AG10803 (cell line): ENCODE measurements around the gene NOXRED1.

ENCODE experiments used
- DNase-seq: peaks from one replicate; pipeline ENCODE4 v3.0.0; 2010; ENCODE audit warnings: low read depth
- H3K4me3 ChIP-seq: 2 replicates; pipeline ENCODE4 v1.5.1; 2011; ENCODE audit warnings: mild to moderate bottlenecking, low read length, control low read depth
- CTCF ChIP-seq: conservative IDR thresholded peaks from 2 replicates; pipeline ENCODE4 v1.5.1; 2011; ENCODE audit warnings: mild to moderate bottlenecking, low read length, control low read depth, inconsistent platforms

The NOXRED1 gene

GRCh38 chr14:77369285-77369684 is 54.0 kb downstream of the NOXRED1 start:
- no peak for TF ChIP-seq CTCF
- no peak for DNase-seq
- H3K4me3 ChIP-seq, result no peak overlapping the region

GRCh38 chr14:77364146-77364545 is 59.2 kb downstream of the NOXRED1 start:
- no peak for DNase-seq
- no peak overlapping the region for H3K4me3 ChIP-seq
- TF ChIP-seq CTCF, result no peak

- peak; percentile 5 for DNase-seq
- H3K4me3 ChIP-seq, result no peak overlapping the region
- TF ChIP-seq CTCF, result no peak
Observed at GRCh38 chr14:77359626-77360025, 63.7 kb downstream of the NOXRED1 start.

GRCh38 chr14:77356899-77357298 is 66.4 kb downstream of the NOXRED1 start:
- H3K4me3 ChIP-seq, result no peak overlapping the region
- no peak for DNase-seq
- no peak for TF ChIP-seq CTCF

- no peak for TF ChIP-seq CTCF
- no peak for DNase-seq
Observed at GRCh38 chr14:77355811-77356210, 67.5 kb downstream of the NOXRED1 start.

GRCh38 chr14:77353469-77354141 is 69.7 kb downstream of the NOXRED1 start:
- TF ChIP-seq CTCF, result no peak
- no peak overlapping the region for H3K4me3 ChIP-seq
- DNase-seq, result no peak

More at GRCh38 chr14:77355811-77356210, 67.5 kb downstream of the NOXRED1 start:
- no peak overlapping the region for H3K4me3 ChIP-seq

GRCh38 chr14:77347751-77348150 is 75.6 kb downstream of the NOXRED1 start:
- H3K4me3 ChIP-seq, result no peak overlapping the region
- no peak for DNase-seq
- TF ChIP-seq CTCF, result no peak
